ENCODE data around the gene BICC1.

Gene BICC1

GRCh38 chr10:58754469-58755339 lies 242.0 kb downstream of the BICC1 start:
- no peak for DNase-seq

- DNase-seq, result no peak
Observed at GRCh38 chr10:58755340-58755610, 242.6 kb downstream of the BICC1 start.

- no peak for DNase-seq
Observed at GRCh38 chr10:58755677-58756076, 243.0 kb downstream of the BICC1 start.

DNA sequence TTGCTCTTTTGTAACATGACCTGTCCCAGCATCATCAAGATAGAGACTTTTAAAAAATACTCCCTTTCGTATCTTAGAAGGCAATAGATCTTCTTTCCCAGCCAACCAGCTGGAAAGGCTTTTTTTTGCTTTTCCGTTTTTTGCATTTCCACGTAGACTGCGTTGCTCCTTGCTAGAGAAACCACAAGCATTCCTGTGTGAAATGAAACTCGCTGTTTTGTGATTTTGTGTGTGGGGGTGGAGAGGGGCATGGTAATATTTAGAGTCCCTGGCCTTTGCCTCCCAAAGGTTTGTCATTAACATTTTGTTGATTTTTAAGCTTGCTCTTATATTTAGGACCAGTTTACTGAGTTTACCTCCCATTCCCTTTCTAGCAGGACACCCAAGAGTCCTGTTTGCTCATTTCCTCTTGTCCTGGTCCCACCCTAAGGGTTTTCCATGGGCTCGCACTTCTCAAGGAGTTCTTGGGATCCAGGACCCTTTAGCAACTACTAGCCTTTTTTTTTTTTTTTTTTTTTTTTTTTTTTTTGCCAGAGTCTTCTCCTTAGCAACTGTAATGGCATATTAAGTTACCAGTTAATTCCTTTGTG lies 243.6 kb downstream of the BICC1 start:
- no peak for DNase-seq

GRCh38 chr10:58757352-58758065 lies 244.8 kb downstream of the BICC1 start:
- no peak for DNase-seq

GRCh38 chr10:58758321-58758720 lies 245.6 kb downstream of the BICC1 start:
- DNase-seq, result no peak

DNA sequence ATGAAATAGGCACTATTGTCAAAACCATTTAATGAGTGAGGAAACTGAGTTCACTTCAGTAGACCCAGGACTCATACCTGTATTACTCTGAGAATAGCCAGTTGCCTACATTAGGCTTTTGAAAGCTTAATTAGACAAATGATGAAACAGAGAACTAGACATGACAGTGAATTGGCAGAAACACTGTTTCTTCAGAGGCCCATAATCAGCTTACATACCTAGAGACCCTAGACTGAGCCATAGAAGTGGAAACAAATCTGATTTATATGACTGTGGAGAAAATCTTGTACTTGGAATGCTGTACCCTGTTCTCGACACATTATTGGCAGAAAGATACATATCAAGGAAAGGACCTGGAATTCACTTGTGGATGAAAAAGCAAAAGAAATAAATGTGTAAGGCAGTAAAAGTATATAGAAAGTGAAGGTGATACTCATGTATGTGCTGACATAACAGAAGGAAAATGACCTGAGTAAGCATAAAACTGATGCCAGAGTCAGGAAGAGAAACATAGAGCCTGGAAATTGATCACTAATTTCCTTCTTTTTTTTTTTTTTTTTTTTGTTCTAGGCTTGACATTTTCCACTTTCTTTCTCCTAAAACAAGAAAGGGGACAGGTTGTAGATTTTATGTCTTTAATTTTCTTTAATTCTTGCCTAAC lies 251.5 kb downstream of the BICC1 start:
- no peak for DNase-seq

- no peak for DNase-seq
Observed at GRCh38 chr10:58765910-58766309, 253.2 kb downstream of the BICC1 start.

DNA sequence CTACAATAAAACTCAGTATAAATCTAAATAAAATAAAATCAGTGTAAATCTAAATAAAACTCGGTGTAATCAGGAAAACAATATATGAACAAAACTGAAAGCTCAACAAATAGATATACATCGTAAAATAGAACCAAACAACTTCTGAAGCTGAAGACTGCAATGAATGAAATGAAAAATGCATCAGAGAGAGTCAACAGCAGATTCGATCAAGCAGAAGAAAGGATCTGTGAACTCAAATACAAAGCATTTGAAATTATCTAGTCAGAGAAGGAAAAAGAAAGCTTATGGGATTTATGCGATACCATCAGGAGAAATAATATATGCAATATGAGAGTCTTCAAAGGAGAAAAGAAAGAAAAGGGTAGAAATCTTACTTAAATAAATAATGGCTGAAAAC lies 255.0 kb downstream of the BICC1 start:
- DNase-seq, result no peak

DNA sequence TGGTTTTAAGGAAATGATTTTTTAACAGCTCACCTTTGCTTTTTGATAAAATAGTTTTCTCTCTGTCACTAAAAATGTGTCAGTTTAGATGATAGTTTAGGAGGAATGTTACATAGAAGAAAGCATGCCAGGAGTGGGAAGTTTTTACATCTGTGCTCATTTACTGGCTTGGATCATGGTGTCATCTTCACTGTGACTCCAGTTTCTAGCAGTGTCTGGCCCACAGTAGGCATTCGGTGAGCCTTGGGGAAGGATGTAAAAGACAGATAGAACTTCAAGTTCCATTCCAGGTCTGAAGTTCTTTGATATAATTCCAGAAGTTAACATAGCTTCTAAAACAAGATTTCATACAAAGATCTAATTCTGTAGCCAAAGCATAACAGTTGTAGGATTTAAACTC lies 259.2 kb downstream of the BICC1 start:
- no peak for DNase-seq

GRCh38 chr10:58772758-58773157 lies 260.1 kb downstream of the BICC1 start:
- DNase-seq, result no peak

GRCh38 chr10:58773341-58773740 lies 260.7 kb downstream of the BICC1 start:
- no peak for DNase-seq

DNA sequence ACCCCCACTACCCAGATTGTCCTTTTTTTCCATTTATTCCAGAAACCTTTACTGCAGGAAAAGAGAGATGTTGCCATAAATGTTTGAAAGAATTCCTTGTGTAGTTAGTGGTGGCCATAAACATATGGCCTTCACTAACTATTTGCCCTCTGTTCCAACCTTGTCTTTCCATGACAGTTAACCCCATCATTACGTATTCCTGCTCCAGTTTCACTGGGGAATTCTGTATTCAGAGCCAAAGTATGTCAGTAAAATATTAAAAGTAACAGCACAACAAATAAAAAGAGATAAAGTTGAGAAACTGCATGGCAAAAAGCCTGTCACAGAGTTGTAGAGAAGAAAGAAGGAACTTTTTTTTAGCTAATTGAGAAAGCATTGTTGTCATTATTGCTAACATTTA lies 261.3 kb downstream of the BICC1 start:
- DNase-seq, result no peak

GRCh38 chr10:58775960-58776567 lies 263.4 kb downstream of the BICC1 start:
- no peak for DNase-seq

DNA sequence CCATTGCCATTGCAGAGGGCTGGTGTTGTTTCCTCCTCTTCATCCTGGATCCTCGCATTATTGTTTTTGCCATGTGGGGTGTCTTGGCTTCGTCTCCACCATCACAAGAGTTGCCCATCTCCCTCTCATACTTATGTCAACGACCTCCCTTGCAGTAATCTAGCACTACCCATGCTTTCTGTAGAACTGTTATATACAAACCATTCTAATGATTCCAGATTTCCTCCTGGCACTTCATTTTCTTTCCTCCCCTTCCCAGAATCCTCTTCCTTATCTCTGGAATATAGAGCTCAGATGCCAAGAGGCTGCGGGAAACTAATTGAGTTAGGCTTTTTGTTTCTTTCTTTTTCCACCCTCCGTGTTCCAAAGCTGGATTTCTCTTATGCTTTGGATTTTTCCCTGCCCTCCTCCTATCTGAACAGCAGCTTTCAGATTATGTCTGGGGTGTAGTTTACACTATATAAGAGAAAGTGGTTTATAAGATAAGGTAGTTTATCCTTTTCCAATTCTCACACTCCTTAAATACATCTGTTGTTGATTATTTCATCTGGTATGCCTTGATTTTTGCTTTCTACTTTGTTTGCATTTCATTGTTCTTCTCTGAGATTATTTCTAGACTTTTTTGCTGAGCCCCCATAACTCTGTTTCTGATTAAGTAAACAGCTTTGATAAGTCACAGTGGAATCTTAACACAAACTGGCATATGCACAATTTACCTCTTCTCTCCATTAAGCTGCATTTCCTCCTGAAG lies 264.1 kb downstream of the BICC1 start:
- no peak for DNase-seq

GRCh38 chr10:58778966-58779365 lies 266.3 kb downstream of the BICC1 start:
- DNase-seq, result no peak

- DNase-seq, result no peak
Observed at GRCh38 chr10:58779594-58779993, 266.9 kb downstream of the BICC1 start.

DNA sequence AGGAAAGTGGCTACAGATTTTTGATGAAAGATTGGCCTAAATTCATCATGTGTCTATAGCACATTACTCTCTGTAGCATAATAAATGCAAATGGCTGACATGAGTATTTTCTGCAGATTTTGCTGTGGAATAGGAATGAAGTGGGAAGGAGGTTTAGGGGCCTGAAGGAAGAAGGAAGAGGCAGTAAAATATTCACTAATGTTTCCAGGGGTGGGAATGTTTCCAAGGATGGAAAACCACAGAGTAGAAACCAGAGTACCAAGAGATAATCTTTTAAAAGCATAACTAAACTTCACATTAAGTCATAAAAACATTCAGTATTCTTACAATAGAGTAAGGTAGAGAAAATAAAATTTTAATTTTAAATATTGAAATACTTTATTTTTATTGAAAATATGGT lies 267.8 kb downstream of the BICC1 start:
- no peak for DNase-seq

- DNase-seq, result no peak
Observed at GRCh38 chr10:58781873-58782488, 269.3 kb downstream of the BICC1 start.

GRCh38 chr10:58782876-58783851 lies 270.5 kb downstream of the BICC1 start:
- DNase-seq, result no peak

DNA sequence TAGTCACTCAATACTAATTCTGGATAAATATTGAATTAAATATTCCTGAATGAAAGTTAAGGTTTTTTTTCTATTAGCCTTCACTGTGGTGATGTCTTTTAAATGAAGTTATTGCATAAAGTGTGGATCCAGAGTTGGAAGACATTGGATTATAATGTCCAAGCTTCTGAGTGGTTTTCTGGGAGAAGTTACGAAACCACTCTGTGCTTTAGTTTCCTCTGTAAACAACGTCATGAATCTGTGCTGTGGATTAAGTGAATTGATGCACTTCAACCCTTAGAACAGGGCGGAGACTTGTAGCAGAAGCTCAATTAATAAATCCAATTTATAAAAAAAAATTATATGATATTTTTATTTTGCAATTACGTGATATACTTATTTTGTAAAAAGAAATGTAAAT lies 271.7 kb downstream of the BICC1 start:
- DNase-seq, result no peak

Measured in DMS79 treated with DMSO at 0.1 percent for 48 hours (cell line).